ENCODE data around the gene CHRNA3. TPM values are rescaled to one million over a fixed set of nuclear protein-coding genes. Genes with fewer than 3 reads are reported as not detected.

Gene CHRNA3
- 0.13 TPM in 1 of 2 replicates, not detected in the other for total RNA-seq

GRCh38 chr15:78620527-78621421 lies at the start of gene CHRNA3:
CHRNA3 (minus strand) TSS chr15:78620996; CDS start chr15:78620794, 202 bp downstream.

GRCh38 chr15:78641102-78641748 lies 20.4 kb upstream of the CHRNA3 start, which contains the start of gene CHRNB4:
CHRNB4 (minus strand) TSS chr15:78641210; CDS start chr15:78641133, 77 bp downstream.

GRCh38 chr15:78565097-78565950 lies 55.5 kb downstream of the CHRNA3 start, which contains the start of gene CHRNA5:
CHRNA5 (plus strand) TSS chr15:78565520; CDS start chr15:78565720, 200 bp downstream.

Other genes with a start within 250 kb of the CHRNA3 start
- 11.4 and 20.7 TPM in 2 replicates for gene IREB2, start 182.8 kb downstream of the CHRNA3 start, total RNA-seq
- 4.7 and 5.1 TPM in 2 replicates for gene HYKK, start 113.4 kb downstream of the CHRNA3 start, total RNA-seq
- 143 and 200 TPM in 2 replicates for gene PSMA4, start 80.6 kb downstream of the CHRNA3 start, total RNA-seq
- 1.8 and 6.0 TPM in 2 replicates for gene CHRNA5, start 55.5 kb downstream of the CHRNA3 start, total RNA-seq
- gene CHRNB4, start 20.2 kb upstream of the CHRNA3 start, total RNA-seq = 0.13 TPM in 1 of 2 replicates, not detected in the other
- 23.8 and 56.5 TPM in 2 replicates for gene ADAMTS7, start 190.5 kb upstream of the CHRNA3 start, total RNA-seq